Panc1 (cell line): ENCODE data around the gene STK26.
"Not testable (repeated sequence)": the region's sequence is repeated elsewhere in the genome, so short reads cannot be mapped to it uniquely, and the experiment has no call there.

Experiments
- POLR2AphosphoS5 ChIP-seq: IDR thresholded peaks from 2 replicates; pipeline ENCODE4 v1.6.1; 2012; ENCODE audit warnings: mild to moderate bottlenecking, low read depth, low read length, moderate library complexity
- TF ChIP-seq, protein P1 (sequence below): fragments of 450-650 bp; IDR thresholded peaks from 2 replicates; pipeline ENCODE4 v1.5.1; 2017; ENCODE audit warnings: mild to moderate bottlenecking

DNA sequence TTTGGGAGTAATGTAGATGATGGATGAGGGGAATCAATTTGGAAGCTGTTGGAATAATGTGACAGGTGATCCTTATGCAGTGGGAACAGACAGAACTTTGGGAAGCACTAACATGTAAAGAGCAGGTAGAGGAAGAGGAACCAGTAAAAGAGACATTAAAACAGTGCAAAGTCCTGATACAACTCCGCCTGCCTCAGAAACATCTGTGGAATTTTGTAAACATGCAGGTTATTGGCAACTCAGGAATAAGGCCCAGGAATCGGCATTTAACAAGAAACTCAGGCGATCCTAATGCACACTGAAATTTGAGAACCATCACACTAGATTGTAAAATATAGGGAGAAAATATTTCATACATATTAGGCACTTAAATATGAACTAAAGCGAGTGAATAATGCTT lies 75.6 kb downstream of the STK26 start:
- TF ChIP-seq, protein P1, sequence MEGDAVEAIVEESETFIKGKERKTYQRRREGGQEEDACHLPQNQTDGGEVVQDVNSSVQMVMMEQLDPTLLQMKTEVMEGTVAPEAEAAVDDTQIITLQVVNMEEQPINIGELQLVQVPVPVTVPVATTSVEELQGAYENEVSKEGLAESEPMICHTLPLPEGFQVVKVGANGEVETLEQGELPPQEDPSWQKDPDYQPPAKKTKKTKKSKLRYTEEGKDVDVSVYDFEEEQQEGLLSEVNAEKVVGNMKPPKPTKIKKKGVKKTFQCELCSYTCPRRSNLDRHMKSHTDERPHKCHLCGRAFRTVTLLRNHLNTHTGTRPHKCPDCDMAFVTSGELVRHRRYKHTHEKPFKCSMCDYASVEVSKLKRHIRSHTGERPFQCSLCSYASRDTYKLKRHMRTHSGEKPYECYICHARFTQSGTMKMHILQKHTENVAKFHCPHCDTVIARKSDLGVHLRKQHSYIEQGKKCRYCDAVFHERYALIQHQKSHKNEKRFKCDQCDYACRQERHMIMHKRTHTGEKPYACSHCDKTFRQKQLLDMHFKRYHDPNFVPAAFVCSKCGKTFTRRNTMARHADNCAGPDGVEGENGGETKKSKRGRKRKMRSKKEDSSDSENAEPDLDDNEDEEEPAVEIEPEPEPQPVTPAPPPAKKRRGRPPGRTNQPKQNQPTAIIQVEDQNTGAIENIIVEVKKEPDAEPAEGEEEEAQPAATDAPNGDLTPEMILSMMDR: not testable (repeated sequence)
- TF ChIP-seq POLR2AphosphoS5: not testable (repeated sequence)
